Progenitor cell of endocrine pancreas (in vitro differentiated cells): ENCODE measurements around the gene COA3. TPM values are rescaled to one million over a fixed set of nuclear protein-coding genes. Genes with fewer than 3 reads are reported as not detected.

Experiments
- DNase-seq: peaks from one replicate; pipeline ENCODE4 v3.0.0; 2021; ENCODE audit warnings: low spot score; ENCODE audit not compliant: unreplicated experiment
- H3K27ac Mint-ChIP-seq: 2 replicates; pipeline ENCODE4 v1.8.0; 2021; ENCODE audit warnings: mild to moderate bottlenecking, moderate library complexity, mixed read lengths
- H3K27me3 Mint-ChIP-seq: 2 replicates; pipeline ENCODE4 v1.8.0; 2021; ENCODE audit warnings: mixed read lengths
- H3K36me3 Mint-ChIP-seq: 2 replicates; pipeline ENCODE4 v1.8.0; 2022; ENCODE audit warnings: mixed read lengths; ENCODE audit not compliant: insufficient read depth
- H3K4me1 Mint-ChIP-seq: 2 replicates; pipeline ENCODE4 v1.8.0; 2021; ENCODE audit warnings: low read depth, mixed read lengths
- H3K4me3 Mint-ChIP-seq: 2 replicates; pipeline ENCODE4 v1.8.0; 2021; ENCODE audit warnings: low read depth, mild to moderate bottlenecking, moderate library complexity, mixed read lengths
- H3K9me3 Mint-ChIP-seq: 2 replicates; pipeline ENCODE4 v1.8.0; 2021; ENCODE audit warnings: low read depth, mixed read lengths
- CTCF ChIP-seq: fragments of 200-600 bp; sonication (generic); IDR thresholded peaks from one replicate; pipeline ENCODE4 v1.5.0; 2021; ENCODE audit warnings: antibody characterized with exemption, mild to moderate bottlenecking; ENCODE audit not compliant: unreplicated experiment
- total RNA-seq: library from RNA; stranded (reverse); gene quantifications from 2 replicates; pipeline ENCODE4 v1.2.1, GENCODE V29; 2021

The COA3 gene
- total RNA-seq, 1 donor from 2014 or later: 85.4 TPM

GRCh38 chr17:42761638-42762037, 36.9 kb downstream of the COA3 start:
- H3K36me3 Mint-ChIP-seq: no peaks in the 10 kb centered on the region
- H3K9me3 Mint-ChIP-seq: no peaks in the 10 kb centered on the region
- DNase-seq: no peak
- H3K27me3 Mint-ChIP-seq: peaks cover 50% of the 10 kb centered on the region
- H3K27ac Mint-ChIP-seq: no peak overlapping the region
- TF ChIP-seq CTCF: no peak
- peaks cover 2% of the 10 kb centered on the region for H3K4me1 Mint-ChIP-seq
- H3K4me3 Mint-ChIP-seq: peak overlapping the region; percentile 57

GRCh38 chr17:42760652-42761581, 37.6 kb downstream of the COA3 start, which contains the start of gene RAMP2:
Gene RAMP2, plus strand, starts transcription at chr17:42761227. Its CDS starts 35 bp downstream, at chr17:42761262.
- no peak for DNase-seq
- Mint-ChIP-seq H3K4me1 (peaks cover 2% of the 10 kb centered on the region), H3K9me3 (no peaks in the 10 kb centered on the region), H3K27ac (no peak within 1 kb of the TSS), H3K36me3 (no peaks in the 10 kb centered on the region), H3K27me3 (peaks cover 51% of the 10 kb centered on the region), H3K4me3 (peak within 1 kb of the TSS; percentile 61)
- TF ChIP-seq CTCF: no peak

GRCh38 chr17:42759982-42760651, 38.4 kb downstream of the COA3 start:
- H3K9me3 Mint-ChIP-seq: no peaks in the 10 kb centered on the region
- peaks cover 49% of the 10 kb centered on the region for H3K27me3 Mint-ChIP-seq
- DNase-seq: no peak
- TF ChIP-seq CTCF: no peak
- H3K36me3 Mint-ChIP-seq: no peaks in the 10 kb centered on the region
- H3K27ac Mint-ChIP-seq: no peak overlapping the region
- H3K4me3 Mint-ChIP-seq: peak overlapping the region; percentile 61
- peaks cover 2% of the 10 kb centered on the region for H3K4me1 Mint-ChIP-seq

GRCh38 chr17:42754782-42755181, 43.7 kb downstream of the COA3 start:
- Mint-ChIP-seq H3K4me1 (no peaks in the 10 kb centered on the region), H3K9me3 (no peaks in the 10 kb centered on the region), H3K36me3 (no peaks in the 10 kb centered on the region), H3K27me3 (peaks cover 38% of the 10 kb centered on the region), H3K27ac (no peak overlapping the region), H3K4me3 (no peak overlapping the region)
- no peak for TF ChIP-seq CTCF
- DNase-seq: no peak

- no peak for TF ChIP-seq CTCF
- DNase-seq: no peak
- Mint-ChIP-seq H3K27me3 (peaks cover 21% of the 10 kb centered on the region), H3K36me3 (no peaks in the 10 kb centered on the region), H3K4me3 (no peak overlapping the region), H3K27ac (no peak overlapping the region), H3K9me3 (no peaks in the 10 kb centered on the region), H3K4me1 (peaks cover 4% of the 10 kb centered on the region)
Observed at GRCh38 chr17:42751628-42752027, 46.9 kb downstream of the COA3 start.
